Esophagus muscularis mucosa (tissue), 3 donors: ENCODE measurements around the gene FADD.

Experiments
- CTCF ChIP-seq, 3 experiments: fragments of 200-600 bp in 2 of 3; fragments of 450-650 bp in 1 of 3; sonication (generic) in 2 of 3; IDR thresholded peaks; one replicate each; pipeline ENCODE4 v1.5.1; 2017 to 2019; ENCODE audit warnings: antibody characterized with exemption in 3 of 3, mild to moderate bottlenecking in 2 of 3, moderate library complexity in 1 of 3
- POLR2A ChIP-seq: fragments of 450-650 bp; IDR thresholded peaks from one replicate; pipeline ENCODE4 v1.6.1; 2017; ENCODE audit warnings: antibody characterized with exemption, moderate library complexity, mild to moderate bottlenecking, low read depth
- POLR2AphosphoS5 ChIP-seq, 2 donors: sonication (generic); formaldehyde crosslinking; IDR thresholded peaks; one replicate each; pipeline ENCODE4 v1.6.1; 2017; ENCODE audit warnings: antibody characterized with exemption in 2 of 2

GRCh38 chr11:70220136-70220535 is 17.0 kb downstream of the FADD start:
- TF ChIP-seq POLR2A (no peak), POLR2AphosphoS5 (IDR thresholded peaks at IDR 0.05) (no peak), CTCF (IDR thresholded peaks at IDR 0.05) (no peak)
